Activated CD4-positive, alpha-beta T cell treated with anti-CD3 and anti-CD28 coated beads, Interleukin-2, amount 50 U/mL, for 48 hours (primary cell): ENCODE measurements around the gene CXCR5.

Experiments
- DNase-seq, 2 experiments: peaks; one replicate each; pipeline ENCODE4 v3.0.0-alpha.2; 2020

CXCR5 gene

GRCh38 chr11:118877487-118878162 lies 6.1 kb upstream of the CXCR5 start:
- DNase-seq: no peak

GRCh38 chr11:118878163-118878563 lies 5.5 kb upstream of the CXCR5 start:
- no peak for DNase-seq

- peak in 1 of 2 experiments; percentile 65 for DNase-seq
Measured at GRCh38 chr11:118881228-118881627, 2.5 kb upstream of the CXCR5 start.

GRCh38 chr11:118882491-118882890 lies 1.2 kb upstream of the CXCR5 start:
- peak in 1 of 2 experiments; percentile 59 for DNase-seq

GRCh38 chr11:118883004-118883367 lies 706 bp upstream of the CXCR5 start:
- no peak for DNase-seq

GRCh38 chr11:118884875-118885274 lies 1.2 kb downstream of the CXCR5 start:
- no peak for DNase-seq

GRCh38 chr11:118885319-118885718 lies 1.6 kb downstream of the CXCR5 start:
- no peak for DNase-seq

- no peak for DNase-seq
Measured at GRCh38 chr11:118885831-118886565, 2.3 kb downstream of the CXCR5 start.

- no peak for DNase-seq
Measured at GRCh38 chr11:118886681-118887111, 3.0 kb downstream of the CXCR5 start.

GRCh38 chr11:118887206-118887605 lies 3.5 kb downstream of the CXCR5 start:
- DNase-seq: no peak

GRCh38 chr11:118888398-118888797 lies 4.7 kb downstream of the CXCR5 start:
- DNase-seq: no peak

GRCh38 chr11:118889797-118890196 lies 6.1 kb downstream of the CXCR5 start:
- no peak for DNase-seq

- DNase-seq: no peak
Measured at GRCh38 chr11:118892514-118892913, 8.8 kb downstream of the CXCR5 start.

GRCh38 chr11:118892964-118893363 lies 9.3 kb downstream of the CXCR5 start:
- DNase-seq: no peak

- DNase-seq: no peak
Measured at GRCh38 chr11:118893662-118894061, 10.0 kb downstream of the CXCR5 start.

GRCh38 chr11:118894192-118894591 lies 10.5 kb downstream of the CXCR5 start:
- DNase-seq: no peak

GRCh38 chr11:118895093-118896039 lies 11.7 kb downstream of the CXCR5 start:
- DNase-seq: peak; percentile 71 to 78

- no peak for DNase-seq
Measured at GRCh38 chr11:118896472-118896913, 12.8 kb downstream of the CXCR5 start.

- no peak for DNase-seq
Measured at GRCh38 chr11:118896921-118897591, 13.4 kb downstream of the CXCR5 start.

- DNase-seq: no peak
Measured at GRCh38 chr11:118897721-118898310, 14.1 kb downstream of the CXCR5 start.

- DNase-seq: no peak
Measured at GRCh38 chr11:118898400-118899295, 15.0 kb downstream of the CXCR5 start.
